Type B pancreatic cell (in vitro differentiated cells): Measurements from ENCODE around the gene PSD2. TPM values are rescaled to one million over a fixed set of nuclear protein-coding genes. Genes with fewer than 3 reads are reported as not detected.

ENCODE experiments used
- DNase-seq: peaks from one replicate; pipeline ENCODE4 v3.0.0; 2021; ENCODE audit warnings: mixed read lengths; ENCODE audit not compliant: unreplicated experiment; ENCODE audit errors: extremely low spot score
- H3K27ac Mint-ChIP-seq: 2 replicates; pipeline ENCODE4 v1.8.0; 2021; ENCODE audit warnings: mild to moderate bottlenecking, mixed read lengths
- H3K27me3 Mint-ChIP-seq: 2 replicates; pipeline ENCODE4 v1.8.0; 2021; ENCODE audit warnings: mixed read lengths
- H3K36me3 Mint-ChIP-seq: 2 replicates; pipeline ENCODE4 v1.8.0; 2021; ENCODE audit warnings: mixed read lengths
- H3K4me1 Mint-ChIP-seq: one replicate; pipeline ENCODE4 v1.8.0; 2021; ENCODE audit warnings: mixed read lengths; ENCODE audit not compliant: unreplicated experiment
- H3K4me3 Mint-ChIP-seq: 2 replicates; pipeline ENCODE4 v1.8.0; 2021; ENCODE audit warnings: mild to moderate bottlenecking, mixed read lengths
- H3K9me3 Mint-ChIP-seq: 2 replicates; pipeline ENCODE4 v1.8.0; 2021; ENCODE audit warnings: mixed read lengths
- CTCF ChIP-seq: fragments of 200-600 bp; sonication (generic); conservative IDR thresholded peaks from 2 replicates; pipeline ENCODE4 v1.5.0; 2021; ENCODE audit warnings: antibody characterized with exemption, mild to moderate bottlenecking
- total RNA-seq: library from RNA; stranded (reverse); gene quantifications from 2 replicates; pipeline ENCODE4 v1.2.1, GENCODE V29; 2021; ENCODE audit warnings: low replicate concordance

The PSD2 gene
- total RNA-seq, 1 donor from 2014 or later: 0.27 TPM

- H3K27ac Mint-ChIP-seq: no peak overlapping the region
- DNase-seq: no peak
- H3K36me3 Mint-ChIP-seq: no peaks in the 10 kb centered on the region
- no peak for TF ChIP-seq CTCF
- peaks cover 56% of the 10 kb centered on the region for H3K4me1 Mint-ChIP-seq
- peaks cover 42% of the 10 kb centered on the region for H3K27me3 Mint-ChIP-seq
- H3K4me3 Mint-ChIP-seq: no peak overlapping the region
- H3K9me3 Mint-ChIP-seq: no peaks in the 10 kb centered on the region
These were observed 32.9 kb upstream of the PSD2 start for GRCh38 chr5:139762615-139763170.

DNA sequence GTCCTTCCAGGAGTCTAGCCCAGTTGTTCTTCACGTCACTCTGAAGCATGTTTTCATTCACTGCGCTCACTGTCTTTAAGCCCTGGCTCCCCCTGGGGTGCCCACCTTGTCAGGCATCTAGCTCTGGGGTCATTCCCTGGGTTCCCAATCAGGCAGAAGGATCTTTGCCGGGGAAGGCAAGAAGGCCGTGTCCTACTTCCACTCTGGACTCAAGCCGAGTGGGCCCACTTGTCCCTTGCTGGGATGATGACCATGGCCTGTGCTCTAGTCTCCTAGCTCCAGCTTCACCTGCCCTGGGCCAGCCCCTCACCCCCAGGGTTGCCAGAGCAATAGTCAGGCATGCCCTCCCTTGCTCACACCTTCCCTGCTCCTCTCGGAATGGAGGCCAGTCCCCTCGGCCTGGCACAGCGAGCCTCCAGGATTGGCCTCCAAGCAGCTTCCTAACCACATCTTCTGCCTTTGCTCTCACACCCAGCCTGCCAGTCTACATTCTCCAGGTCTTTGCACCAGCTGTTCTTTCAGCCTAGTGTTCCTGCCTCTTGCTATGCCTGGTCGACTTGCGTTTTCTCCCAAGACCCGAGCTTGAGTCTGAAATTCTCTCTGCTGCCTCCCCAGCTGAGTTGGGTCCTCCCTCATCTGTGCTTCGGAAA, 32.2 kb upstream of the PSD2 start:
- H3K27ac Mint-ChIP-seq: peak overlapping the region; percentile 69
- DNase-seq: no peak
- TF ChIP-seq CTCF: no peak
- H3K9me3 Mint-ChIP-seq: no peaks in the 10 kb centered on the region
- no peaks in the 10 kb centered on the region for H3K36me3 Mint-ChIP-seq
- H3K4me1 Mint-ChIP-seq: peaks cover 49% of the 10 kb centered on the region
- peaks cover 36% of the 10 kb centered on the region for H3K27me3 Mint-ChIP-seq
- peak overlapping the region; percentile 47 for H3K4me3 Mint-ChIP-seq

GRCh38 chr5:139763930-139764791, 31.4 kb upstream of the PSD2 start:
- DNase-seq: no peak
- Mint-ChIP-seq H3K27ac (peak overlapping the region; percentile 69), H3K9me3 (no peaks in the 10 kb centered on the region), H3K4me1 (peaks cover 41% of the 10 kb centered on the region), H3K27me3 (peaks cover 36% of the 10 kb centered on the region), H3K36me3 (no peaks in the 10 kb centered on the region), H3K4me3 (peak overlapping the region; percentile 79)
- TF ChIP-seq CTCF: no peak

DNA sequence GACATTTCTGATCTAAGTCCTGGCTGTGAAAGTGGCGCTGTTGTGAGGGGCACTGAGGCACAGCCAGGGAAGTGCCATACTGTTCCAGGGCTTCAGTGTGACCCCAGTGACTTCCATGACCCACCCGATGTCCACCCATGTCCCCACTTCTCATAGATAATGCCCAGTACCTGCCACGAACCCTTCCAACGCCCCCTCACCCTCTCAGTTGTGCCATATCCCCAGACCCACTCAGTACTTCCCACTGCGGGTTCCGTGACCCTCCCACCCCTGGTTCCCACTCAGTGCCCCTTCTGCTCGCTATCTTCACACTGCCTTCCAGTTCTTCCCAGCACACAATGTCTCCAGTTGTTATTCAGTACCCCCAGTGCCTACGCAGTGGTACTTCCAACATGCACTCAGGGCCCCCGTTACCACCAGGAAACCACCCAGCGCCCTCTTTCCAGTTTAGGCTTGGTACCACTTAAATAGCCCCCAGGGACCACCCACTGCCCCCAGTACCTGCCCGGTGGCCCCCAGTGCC, 30.7 kb upstream of the PSD2 start:
- DNase-seq: no peak
- H3K27me3 Mint-ChIP-seq: peaks cover 36% of the 10 kb centered on the region
- peak overlapping the region; percentile 55 for H3K27ac Mint-ChIP-seq
- H3K4me3 Mint-ChIP-seq: peak overlapping the region; percentile 79
- H3K9me3 Mint-ChIP-seq: no peaks in the 10 kb centered on the region
- no peaks in the 10 kb centered on the region for H3K36me3 Mint-ChIP-seq
- no peak for TF ChIP-seq CTCF
- peaks cover 34% of the 10 kb centered on the region for H3K4me1 Mint-ChIP-seq

DNA sequence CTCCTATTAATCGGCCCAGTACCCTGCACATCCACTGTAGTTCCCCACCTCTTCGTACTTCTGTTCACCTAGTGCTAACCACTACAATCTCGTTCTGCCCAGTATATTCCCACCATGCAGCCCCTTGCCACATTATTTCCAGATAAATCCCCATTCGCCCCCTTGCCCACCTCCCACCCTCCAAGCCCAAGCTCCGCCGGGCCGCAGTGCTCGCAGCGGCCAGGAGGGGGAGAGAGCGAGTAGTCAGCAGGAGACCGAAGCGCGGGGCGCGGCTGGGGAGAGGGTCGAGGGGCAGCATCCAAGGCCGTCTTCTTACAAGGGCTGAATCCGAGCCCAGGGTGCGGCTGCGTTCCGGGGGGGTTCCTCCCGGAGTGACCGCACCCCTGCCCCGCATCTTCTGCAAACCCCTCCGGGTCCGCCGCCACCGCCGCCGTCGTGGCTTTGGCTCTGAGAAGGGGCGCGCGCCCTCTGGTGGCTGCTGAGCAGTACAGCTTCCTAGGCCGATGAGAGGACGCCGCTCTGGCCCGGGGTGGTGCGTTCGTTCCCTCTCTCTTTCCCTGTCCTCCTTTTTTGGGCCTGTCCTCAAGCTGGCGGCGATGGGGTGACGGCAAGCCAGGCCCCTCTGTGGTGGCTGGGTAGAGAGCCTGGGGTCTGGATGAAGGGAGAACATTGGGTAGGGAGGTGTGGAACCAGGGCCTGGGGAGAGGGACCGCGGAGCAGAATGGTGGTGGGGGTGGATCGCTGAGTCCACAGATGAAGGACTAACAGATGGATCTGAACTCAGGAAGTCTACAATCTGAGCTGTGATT, 30.0 kb upstream of the PSD2 start:
- H3K9me3 Mint-ChIP-seq: no peaks in the 10 kb centered on the region
- DNase-seq: peak; percentile 91
- H3K27me3 Mint-ChIP-seq: peaks cover 33% of the 10 kb centered on the region
- peak overlapping the region; percentile 55 for H3K27ac Mint-ChIP-seq
- no peaks in the 10 kb centered on the region for H3K36me3 Mint-ChIP-seq
- peaks cover 31% of the 10 kb centered on the region for H3K4me1 Mint-ChIP-seq
- peak; percentile 100 for TF ChIP-seq CTCF
- peak overlapping the region; percentile 79 for H3K4me3 Mint-ChIP-seq
